Measurements from ENCODE around the gene KLK8. TPM values are rescaled to one million over a fixed set of nuclear protein-coding genes. Genes with fewer than 3 reads are reported as not detected.
"Not testable (repeated sequence)": the region's sequence is repeated elsewhere in the genome, so short reads cannot be mapped to it uniquely, and the experiment has no call there.

KLK8 gene
- total RNA-seq, 2 donors from 2014 or later: not detected

GRCh38 chr19:50992666-50993035 lies 8.8 kb downstream of the KLK8 start:
- ATAC-seq (replicated peaks in 1 of 2) (no peak), DNase-seq (no peak)
- H3K27ac Mint-ChIP-seq: no peak overlapping the region
- H3K4me3 Mint-ChIP-seq: no peak overlapping the region
- no peaks in the 10 kb centered on the region for H3K4me1 Mint-ChIP-seq (ENCODE audit: low read depth)
- peaks cover 22% of the 10 kb centered on the region for H3K27me3 Mint-ChIP-seq (ENCODE audit: low read depth)
- H3K9me3 Mint-ChIP-seq: peaks cover 0 to 1% of the 10 kb centered on the region in 2 donors
- no peaks in the 10 kb centered on the region for H3K36me3 Mint-ChIP-seq (ENCODE audit: insufficient read depth in 2 of 2)

- DNase-seq; H3K4me3 Mint-ChIP-seq; H3K4me1 Mint-ChIP-seq (ENCODE audit: low read depth); H3K36me3 Mint-ChIP-seq (ENCODE audit: insufficient read depth in 2 of 2); ATAC-seq (replicated peaks in 1 of 2); H3K27ac Mint-ChIP-seq; H3K9me3 Mint-ChIP-seq: not testable (repeated sequence)
- peaks cover 62% of the 10 kb centered on the region for H3K27me3 Mint-ChIP-seq (ENCODE audit: low read depth)
These were observed 17.0 kb downstream of the KLK8 start for GRCh38 chr19:50984416-50984815.

- Mint-ChIP-seq H3K27ac (no peak within 1 kb of the TSS), H3K4me1 (ENCODE audit: low read depth) (no peaks in the 10 kb centered on the region), H3K36me3 (ENCODE audit: insufficient read depth in 2 of 2) (no peaks in the 10 kb centered on the region), H3K4me3 (no peak within 1 kb of the TSS), H3K27me3 (ENCODE audit: low read depth) (peaks cover 59% of the 10 kb centered on the region), H3K9me3 (no peaks in the 10 kb centered on the region)
- ATAC-seq (replicated peaks in 1 of 2): no peak
- DNase-seq: no peak
These were observed 17.6 kb downstream of the KLK8 start, which contains the start of gene KLK7 for GRCh38 chr19:50983625-50984292. Gene KLK7, minus strand, starts transcription at chr19:50983917. Its CDS starts 1,518 bp downstream, at chr19:50982399.

- no peak overlapping the region for H3K4me3 Mint-ChIP-seq
- H3K36me3 Mint-ChIP-seq (ENCODE audit: insufficient read depth in 2 of 2): no peaks in the 10 kb centered on the region
- H3K9me3 Mint-ChIP-seq: no peaks in the 10 kb centered on the region
- no peak for DNase-seq
- H3K4me1 Mint-ChIP-seq (ENCODE audit: low read depth): no peaks in the 10 kb centered on the region
- H3K27me3 Mint-ChIP-seq (ENCODE audit: low read depth): peaks cover 70% of the 10 kb centered on the region
- H3K27ac Mint-ChIP-seq: no peak overlapping the region
- no peak for ATAC-seq (replicated peaks in 1 of 2)
These were observed 19.2 kb downstream of the KLK8 start for GRCh38 chr19:50982186-50982585.

GRCh38 chr19:50981587-50982146 lies 19.7 kb downstream of the KLK8 start:
- no peaks in the 10 kb centered on the region for H3K36me3 Mint-ChIP-seq (ENCODE audit: insufficient read depth in 2 of 2)
- H3K9me3 Mint-ChIP-seq: no peaks in the 10 kb centered on the region
- peaks cover 75% of the 10 kb centered on the region for H3K27me3 Mint-ChIP-seq (ENCODE audit: low read depth)
- DNase-seq (no peak), ATAC-seq (replicated peaks in 1 of 2) (no peak)
- H3K4me3 Mint-ChIP-seq: no peak overlapping the region
- no peak overlapping the region for H3K27ac Mint-ChIP-seq
- no peaks in the 10 kb centered on the region for H3K4me1 Mint-ChIP-seq (ENCODE audit: low read depth)

GRCh38 chr19:50980208-50980607 lies 21.2 kb downstream of the KLK8 start:
- ATAC-seq (replicated peaks in 1 of 2) (no peak), DNase-seq (no peak)
- Mint-ChIP-seq H3K4me3 (no peak overlapping the region), H3K36me3 (ENCODE audit: insufficient read depth in 2 of 2) (no peaks in the 10 kb centered on the region), H3K4me1 (ENCODE audit: low read depth) (no peaks in the 10 kb centered on the region), H3K27ac (no peak overlapping the region), H3K9me3 (no peaks in the 10 kb centered on the region), H3K27me3 (ENCODE audit: low read depth) (peaks cover 75% of the 10 kb centered on the region)

- no peak for DNase-seq
- no peak for ATAC-seq (replicated peaks in 1 of 2)
- Mint-ChIP-seq H3K4me1 (ENCODE audit: low read depth) (no peaks in the 10 kb centered on the region), H3K4me3 (no peak overlapping the region), H3K27ac (no peak overlapping the region), H3K9me3 (no peaks in the 10 kb centered on the region), H3K36me3 (ENCODE audit: insufficient read depth in 2 of 2) (no peaks in the 10 kb centered on the region), H3K27me3 (ENCODE audit: low read depth) (peaks cover 70% of the 10 kb centered on the region)
These were observed 21.6 kb downstream of the KLK8 start for GRCh38 chr19:50979758-50980157.

GRCh38 chr19:50978772-50979390 lies 22.5 kb downstream of the KLK8 start:
- ATAC-seq (replicated peaks in 1 of 2) (no peak), DNase-seq (no peak)
- Mint-ChIP-seq H3K27ac (no peak overlapping the region), H3K4me1 (ENCODE audit: low read depth) (no peaks in the 10 kb centered on the region), H3K9me3 (no peaks in the 10 kb centered on the region), H3K4me3 (no peak overlapping the region), H3K36me3 (ENCODE audit: insufficient read depth in 2 of 2) (no peaks in the 10 kb centered on the region), H3K27me3 (ENCODE audit: low read depth) (peaks cover 62% of the 10 kb centered on the region)

- DNase-seq: no peak
- Mint-ChIP-seq H3K36me3 (ENCODE audit: insufficient read depth in 2 of 2) (no peaks in the 10 kb centered on the region), H3K27ac (no peak overlapping the region), H3K4me1 (ENCODE audit: low read depth) (no peaks in the 10 kb centered on the region), H3K27me3 (ENCODE audit: low read depth) (peaks cover 61% of the 10 kb centered on the region), H3K4me3 (no peak overlapping the region), H3K9me3 (no peaks in the 10 kb centered on the region)
- ATAC-seq (replicated peaks in 1 of 2): no peak
These were observed 23.8 kb downstream of the KLK8 start for GRCh38 chr19:50977626-50978025.

- H3K27ac Mint-ChIP-seq: no peak overlapping the region
- H3K4me3 Mint-ChIP-seq: no peak overlapping the region
- no peak for ATAC-seq (replicated peaks in 1 of 2)
- no peaks in the 10 kb centered on the region for H3K9me3 Mint-ChIP-seq
- peaks cover 49% of the 10 kb centered on the region for H3K27me3 Mint-ChIP-seq (ENCODE audit: low read depth)
- H3K4me1 Mint-ChIP-seq (ENCODE audit: low read depth): no peaks in the 10 kb centered on the region
- DNase-seq: no peak
- no peaks in the 10 kb centered on the region for H3K36me3 Mint-ChIP-seq (ENCODE audit: insufficient read depth in 2 of 2)
These were observed 25.6 kb downstream of the KLK8 start for GRCh38 chr19:50975766-50976165.

GRCh38 chr19:50974702-50975556 lies 26.5 kb downstream of the KLK8 start:
- no peak for ATAC-seq (replicated peaks in 1 of 2)
- Mint-ChIP-seq H3K27me3 (ENCODE audit: low read depth) (peaks cover 53% of the 10 kb centered on the region), H3K27ac (no peak overlapping the region), H3K4me1 (ENCODE audit: low read depth) (no peaks in the 10 kb centered on the region), H3K36me3 (ENCODE audit: insufficient read depth in 2 of 2) (no peaks in the 10 kb centered on the region), H3K9me3 (no peaks in the 10 kb centered on the region), H3K4me3 (no peak overlapping the region)
- DNase-seq: no peak

- Mint-ChIP-seq H3K27me3 (ENCODE audit: low read depth) (peaks cover 50% of the 10 kb centered on the region), H3K9me3 (no peaks in the 10 kb centered on the region), H3K27ac (no peak overlapping the region), H3K4me1 (ENCODE audit: low read depth) (no peaks in the 10 kb centered on the region), H3K36me3 (ENCODE audit: insufficient read depth in 2 of 2) (no peaks in the 10 kb centered on the region), H3K4me3 (no peak overlapping the region)
- no peak for ATAC-seq (replicated peaks in 1 of 2)
- DNase-seq: no peak
These were observed 28.5 kb downstream of the KLK8 start for GRCh38 chr19:50972795-50973376.

GRCh38 chr19:50969810-50970209 lies 31.6 kb downstream of the KLK8 start:
- not testable (repeated sequence) for H3K9me3 Mint-ChIP-seq; H3K27ac Mint-ChIP-seq; H3K4me3 Mint-ChIP-seq; H3K4me1 Mint-ChIP-seq (ENCODE audit: low read depth); DNase-seq; ATAC-seq (replicated peaks in 1 of 2); H3K36me3 Mint-ChIP-seq (ENCODE audit: insufficient read depth in 2 of 2)
- peaks cover 37% of the 10 kb centered on the region for H3K27me3 Mint-ChIP-seq (ENCODE audit: low read depth)
